SU-DHL-6 (cell line): ENCODE measurements around the gene IGF2BP3.

ENCODE experiments used
- H2AFZ ChIP-seq: fragments of 200-600 bp; sonication (generic); 2 replicates; pipeline ENCODE4 v1.6.1; 2014; ENCODE audit warnings: low read depth, mild to moderate bottlenecking, moderate library complexity, mixed read lengths, antibody characterized with exemption, low read length; ENCODE audit not compliant: severe bottlenecking
- H3F3A ChIP-seq: fragments of 200-600 bp; shearing (Covaris generic); 2 replicates; pipeline ENCODE4 v1.6.0; 2016; ENCODE audit warnings: antibody characterized with exemption, mild to moderate bottlenecking; ENCODE audit not compliant: insufficient read depth
- H3K27ac ChIP-seq: fragments of 200-600 bp; sonication (generic); 2 replicates; pipeline ENCODE4 v1.5.1; 2016; ENCODE audit warnings: low read depth, mild to moderate bottlenecking, low read length, moderate library complexity, mixed read lengths
- H3K27me3 ChIP-seq: fragments of 200-600 bp; sonication (generic), shearing (Covaris generic); 2 replicates; pipeline ENCODE4 v1.6.0; 2014; ENCODE audit warnings: mild to moderate bottlenecking, low read length
- H3K36me3 ChIP-seq: fragments of 200-600 bp; sonication (generic); 2 replicates; pipeline ENCODE4 v1.6.1; 2014; ENCODE audit warnings: mild to moderate bottlenecking, low read length, mixed read lengths
- H3K4me2 ChIP-seq: fragments of 300-600, 200-600 bp; shearing (Covaris generic), sonication (generic); 2 replicates; pipeline ENCODE4 v1.6.0; 2014; ENCODE audit warnings: low read length, low read depth, mild to moderate bottlenecking; ENCODE audit not compliant: poor library complexity, severe bottlenecking
- H3K4me3 ChIP-seq: fragments of 200-600 bp; sonication (generic); 2 replicates; pipeline ENCODE4 v1.5.1; 2014; ENCODE audit warnings: antibody characterized with exemption, low read length, mild to moderate bottlenecking, mixed read lengths; ENCODE audit not compliant: insufficient read depth, poor library complexity, severe bottlenecking
- H3K79me2 ChIP-seq: fragments of 200-600 bp; sonication (generic); 2 replicates; pipeline ENCODE4 v1.6.1; 2014; ENCODE audit warnings: mild to moderate bottlenecking, low read length, moderate library complexity; ENCODE audit not compliant: insufficient read depth
- H3K9ac ChIP-seq: fragments of 200-600 bp; sonication (generic); 2 replicates; pipeline ENCODE4 v1.7.0; 2014; ENCODE audit warnings: mild to moderate bottlenecking, low read length
- H3K9me2 ChIP-seq: fragments of 200-600 bp; sonication (generic); replicated peaks from 2 replicates; pipeline ENCODE4 v1.6.1; 2014; ENCODE audit warnings: low read length; ENCODE audit not compliant: insufficient read depth
- H3K9me3 ChIP-seq: fragments of 200-600 bp; sonication (generic); 2 replicates; pipeline ENCODE4 v1.6.1; 2014; ENCODE audit warnings: low read length, mixed read lengths; ENCODE audit not compliant: insufficient read depth
- H4K20me1 ChIP-seq: fragments of 200-600 bp; sonication (generic); 2 replicates; pipeline ENCODE4 v1.6.1; 2014; ENCODE audit warnings: low read depth, mild to moderate bottlenecking, antibody characterized with exemption, low read length, moderate library complexity, mixed read lengths
- CTCF ChIP-seq: fragments of 200-600 bp; sonication (generic); IDR thresholded peaks from one replicate; pipeline ENCODE4 v1.5.1; 2017; ENCODE audit warnings: antibody characterized with exemption, mild to moderate bottlenecking, low read length, moderate library complexity; ENCODE audit not compliant: insufficient read depth, poor library complexity, severe bottlenecking
- EZH2phosphoT487 ChIP-seq: fragments of 200-600 bp; sonication (generic), shearing (Covaris generic); conservative IDR thresholded peaks from 2 replicates; pipeline ENCODE4 v1.6.1; 2018; ENCODE audit warnings: mild to moderate bottlenecking, antibody characterized with exemption, low read length, moderate library complexity, mixed read lengths

The IGF2BP3 gene

DNA sequence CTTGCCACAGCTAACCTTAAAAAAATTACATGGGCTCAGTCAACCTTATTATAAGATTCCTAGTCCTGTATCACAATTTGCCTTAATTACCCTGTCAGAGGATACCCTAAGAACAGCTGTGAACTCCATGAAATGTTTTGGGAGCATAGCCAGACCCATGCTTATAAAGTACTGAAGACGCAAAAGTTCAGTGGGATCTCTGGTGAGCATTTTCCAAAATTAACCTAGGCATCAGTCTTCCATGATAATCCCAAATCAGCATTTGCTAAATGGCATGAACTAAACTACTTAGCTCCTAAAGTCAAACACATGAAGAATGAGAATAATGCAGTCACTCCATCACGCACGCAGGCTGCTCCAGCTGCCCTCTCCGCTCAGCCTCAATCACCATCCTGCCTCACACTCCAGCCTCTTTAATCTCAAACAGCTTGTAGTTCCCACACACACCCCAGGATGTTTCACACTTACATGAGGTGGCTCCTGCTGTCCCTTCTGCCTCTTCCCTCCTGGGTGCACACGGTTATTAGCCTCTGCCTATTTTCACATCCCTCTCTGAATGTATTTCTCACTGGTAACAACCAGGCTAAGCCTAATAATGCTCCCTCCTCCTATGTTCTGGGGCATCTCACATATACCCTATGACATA lies 15.3 kb downstream of the IGF2BP3 start:
- Histone ChIP-seq H3K27ac (no peak overlapping the region), H3K4me3 (no peak overlapping the region), H3F3A (peaks cover 30% of the 10 kb centered on the region), H2AFZ (no peak overlapping the region), H3K9ac (no peak overlapping the region), H3K9me2 (no peaks in the 10 kb centered on the region), H4K20me1 (peaks cover 56% of the 10 kb centered on the region), H3K36me3 (peaks cover 22% of the 10 kb centered on the region), H3K4me2 (no peak overlapping the region), H3K9me3 (no peaks in the 10 kb centered on the region), H3K79me2 (peaks cover 99% of the 10 kb centered on the region), H3K27me3 (no peaks in the 10 kb centered on the region)
- no peak for TF ChIP-seq EZH2phosphoT487
- TF ChIP-seq CTCF: no peak

DNA sequence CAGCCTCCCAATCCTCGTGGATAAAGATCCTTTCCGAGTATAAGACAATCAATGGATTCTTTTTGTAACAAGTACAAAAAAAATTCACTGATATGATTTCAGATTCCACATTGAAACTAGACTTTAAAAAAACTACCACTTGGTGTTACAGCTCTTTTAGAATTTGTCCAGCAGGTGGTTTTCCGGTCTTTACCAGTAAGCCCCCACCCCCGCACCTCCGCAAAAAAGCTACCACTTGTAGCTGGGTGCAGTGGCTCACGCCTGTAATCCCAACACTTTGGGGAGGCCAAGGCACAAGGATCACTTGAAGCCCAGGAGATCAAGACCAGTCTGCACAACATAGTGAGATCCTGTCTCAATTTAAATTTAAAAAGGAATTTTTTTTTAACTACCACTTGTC lies 19.8 kb downstream of the IGF2BP3 start:
- Histone ChIP-seq H3K9me3 (no peaks in the 10 kb centered on the region), H3K4me2 (peak overlapping the region; percentile 0), H3K79me2 (peaks cover 99% of the 10 kb centered on the region), H3K9ac (no peak overlapping the region), H3K9me2 (no peaks in the 10 kb centered on the region), H3K36me3 (peaks cover 18% of the 10 kb centered on the region), H3K4me3 (no peak overlapping the region), H3K27ac (peak overlapping the region; percentile 12; the same call in 1 of the 2 replicates), H3K27me3 (no peaks in the 10 kb centered on the region), H3F3A (peaks cover 34% of the 10 kb centered on the region), H4K20me1 (peaks cover 41% of the 10 kb centered on the region), H2AFZ (no peak overlapping the region)
- TF ChIP-seq EZH2phosphoT487 (no peak), CTCF (no peak)

GRCh38 chr7:23449941-23450340 lies 20.4 kb downstream of the IGF2BP3 start:
- TF ChIP-seq CTCF (no peak), EZH2phosphoT487 (no peak)
- H3K9me3 ChIP-seq: no peaks in the 10 kb centered on the region
- peaks cover 39% of the 10 kb centered on the region for H4K20me1 ChIP-seq
- H3K27me3 ChIP-seq: no peaks in the 10 kb centered on the region
- H3K79me2 ChIP-seq: peaks cover 99% of the 10 kb centered on the region
- H3F3A ChIP-seq: peaks cover 34% of the 10 kb centered on the region
- H3K4me3 ChIP-seq: no peak overlapping the region
- peak overlapping the region; percentile 12; the same call in 1 of the 2 replicates for H3K27ac ChIP-seq
- H3K36me3 ChIP-seq: peaks cover 18% of the 10 kb centered on the region
- no peaks in the 10 kb centered on the region for H3K9me2 ChIP-seq
- no peak overlapping the region for H2AFZ ChIP-seq
- H3K4me2 ChIP-seq: peak overlapping the region; percentile 0
- H3K9ac ChIP-seq: no peak overlapping the region
